Esophagus muscularis mucosa (tissue), 4 donors: ENCODE measurements around the gene SBNO2. TPM values are rescaled to one million over a fixed set of nuclear protein-coding genes. Genes with fewer than 3 reads are reported as not detected.

Experiments used
- DNase-seq: peaks from one replicate; pipeline ENCODE4 v3.0.0-alpha.2; 2017; ENCODE audit errors: extremely low spot score
- H3K27ac ChIP-seq, 4 donors: fragments of 200-600 bp; sonication (generic); replicated peaks in 1 of 4; 1 replicate in 3 of 4; 2 replicates in 1 of 4; pipeline ENCODE4 v1.5.1; 2016 to 2019; ENCODE audit warnings: mild to moderate bottlenecking in 1 of 4
- H3K27me3 ChIP-seq, 4 donors: fragments of 200-600 bp; sonication (generic); one replicate each; pipeline versions ENCODE4 v1.5.1 to v1.6.0; 2016 to 2019
- H3K36me3 ChIP-seq, 4 donors: fragments of 200-600 bp; sonication (generic); one replicate each; pipeline ENCODE4 v1.5.1; 2016 to 2019
- H3K4me1 ChIP-seq, 4 donors: fragments of 200-600 bp; sonication (generic); one replicate each; pipeline ENCODE4 v1.5.1; 2016 to 2019
- H3K4me3 ChIP-seq, 4 donors: fragments of 200-600 bp; sonication (generic); 1 replicate in 2 of 4; 2 replicates in 2 of 4; pipeline ENCODE4 v1.5.1; 2016 to 2019; ENCODE audit warnings: mild to moderate bottlenecking in 4 of 4, moderate library complexity in 1 of 4
- H3K9me3 ChIP-seq, 4 donors: fragments of 200-600 bp; sonication (generic); 1 replicate in 3 of 4; 2 replicates in 1 of 4; pipeline ENCODE4 v1.5.1; 2016 to 2019
- EP300 ChIP-seq: sonication (generic); formaldehyde crosslinking; IDR thresholded peaks from one replicate; pipeline ENCODE4 v1.6.1; 2017; ENCODE audit warnings: antibody characterized with exemption
- POLR2A ChIP-seq: fragments of 450-650 bp; IDR thresholded peaks from one replicate; pipeline ENCODE4 v1.6.1; 2017; ENCODE audit warnings: antibody characterized with exemption, moderate library complexity, mild to moderate bottlenecking, low read depth
- POLR2AphosphoS5 ChIP-seq, 2 donors: sonication (generic); formaldehyde crosslinking; IDR thresholded peaks; one replicate each; pipeline ENCODE4 v1.6.1; 2017; ENCODE audit warnings: antibody characterized with exemption in 2 of 2
- WGBS: methylation state at CpG from one replicate; pipeline ENCODE4 v1.1.5; 2018; 5-methylcytosine and 5-hydroxymethylcytosine counted together
- intact Hi-C: fragments of 100-400 bp; cut with DNase I; formaldehyde crosslinking; loops from one replicate; pipeline ENCODE4 v1.15.1; 2023
- total RNA-seq, 4 donors: library from RNA; depleted of rRNA; stranded (reverse); fragments of >200 nt; gene quantifications; one replicate each; pipeline versions ENCODE4 v1.1.0 to v1.2.1, GENCODE V29; 2016
- TF ChIP-seq, protein P1 (sequence below), 3 experiments: fragments of 200-600 bp in 2 of 3; fragments of 450-650 bp in 1 of 3; sonication (generic) in 2 of 3; IDR thresholded peaks; one replicate each; pipeline ENCODE4 v1.5.1; 2017 to 2019; ENCODE audit warnings: antibody characterized with exemption in 3 of 3, mild to moderate bottlenecking in 2 of 3, moderate library complexity in 1 of 3

Gene SBNO2
- total RNA-seq, 4 donors from 2014 or later: 16.2 to 141 (median 30.5) TPM

DNA sequence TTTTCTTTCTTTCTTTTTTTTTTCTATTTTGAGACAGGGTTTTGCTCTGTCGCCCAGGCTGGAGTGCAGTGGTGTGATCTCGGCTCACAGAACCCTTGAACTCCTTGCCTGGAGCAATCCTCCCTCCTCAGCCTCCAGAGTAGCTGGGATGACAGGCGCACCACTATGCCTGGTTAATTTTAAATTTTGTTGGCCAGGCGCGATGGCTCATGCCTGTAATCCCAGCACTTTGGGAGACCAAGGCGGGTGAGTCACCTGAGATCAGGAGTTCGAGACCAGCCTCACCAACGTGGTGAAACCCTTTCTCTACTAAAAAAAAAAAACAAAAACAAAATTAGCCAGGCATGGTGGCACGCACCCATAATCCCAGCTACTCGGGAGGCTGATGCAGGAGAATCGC is 8.7 kb upstream of the SBNO2 start:
- 91% methylated on average over 11 of the region's 11 CpGs for WGBS
- TF ChIP-seq POLR2AphosphoS5 (IDR thresholded peaks at IDR 0.05): no peak
- TF ChIP-seq EP300: no peak
- TF ChIP-seq POLR2A: no peak
- TF ChIP-seq, protein P1, sequence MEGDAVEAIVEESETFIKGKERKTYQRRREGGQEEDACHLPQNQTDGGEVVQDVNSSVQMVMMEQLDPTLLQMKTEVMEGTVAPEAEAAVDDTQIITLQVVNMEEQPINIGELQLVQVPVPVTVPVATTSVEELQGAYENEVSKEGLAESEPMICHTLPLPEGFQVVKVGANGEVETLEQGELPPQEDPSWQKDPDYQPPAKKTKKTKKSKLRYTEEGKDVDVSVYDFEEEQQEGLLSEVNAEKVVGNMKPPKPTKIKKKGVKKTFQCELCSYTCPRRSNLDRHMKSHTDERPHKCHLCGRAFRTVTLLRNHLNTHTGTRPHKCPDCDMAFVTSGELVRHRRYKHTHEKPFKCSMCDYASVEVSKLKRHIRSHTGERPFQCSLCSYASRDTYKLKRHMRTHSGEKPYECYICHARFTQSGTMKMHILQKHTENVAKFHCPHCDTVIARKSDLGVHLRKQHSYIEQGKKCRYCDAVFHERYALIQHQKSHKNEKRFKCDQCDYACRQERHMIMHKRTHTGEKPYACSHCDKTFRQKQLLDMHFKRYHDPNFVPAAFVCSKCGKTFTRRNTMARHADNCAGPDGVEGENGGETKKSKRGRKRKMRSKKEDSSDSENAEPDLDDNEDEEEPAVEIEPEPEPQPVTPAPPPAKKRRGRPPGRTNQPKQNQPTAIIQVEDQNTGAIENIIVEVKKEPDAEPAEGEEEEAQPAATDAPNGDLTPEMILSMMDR (IDR thresholded peaks at IDR 0.05): no peak

DNA sequence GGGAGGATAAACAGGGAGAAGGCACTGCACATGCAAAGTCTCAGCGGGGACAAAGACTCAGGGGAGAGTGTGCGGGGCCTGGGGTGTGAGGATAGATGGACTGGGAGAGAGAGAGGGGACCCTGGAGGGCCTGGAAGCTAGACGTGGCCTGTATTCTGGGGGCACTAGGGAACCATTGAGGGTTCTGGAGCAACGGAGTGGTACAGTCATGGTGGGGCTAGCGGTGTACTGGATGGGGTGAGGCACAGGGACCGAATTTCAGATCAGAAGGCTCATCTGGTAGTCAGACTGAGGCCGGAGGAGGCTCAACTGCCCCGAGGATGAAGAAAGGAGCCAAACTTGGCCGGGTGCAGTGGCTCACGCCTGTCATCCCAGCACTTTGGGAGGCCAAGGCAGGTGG is 8.0 kb upstream of the SBNO2 start:
- peaks cover 0 to 8% (median 0%) of the 10 kb centered on the region in 4 donors for H3K27me3 ChIP-seq
- no peak overlapping the region for H3K4me3 ChIP-seq
- H3K36me3 ChIP-seq: no peaks in the 10 kb centered on the region
- no peak overlapping the region for H3K27ac ChIP-seq
- H3K4me1 ChIP-seq: peaks cover 7 to 16% (median 12%) of the 10 kb centered on the region in 4 donors
- WGBS: 94% methylated on average over 10 of the region's 10 CpGs
- TF ChIP-seq POLR2AphosphoS5 (IDR thresholded peaks at IDR 0.05) (no peak), POLR2A (no peak), EP300 (no peak)
- TF ChIP-seq, protein P1 (IDR thresholded peaks at IDR 0.05): no peak
- no peaks in the 10 kb centered on the region for H3K9me3 ChIP-seq
- DNase-seq: no peak
- intact Hi-C loops: no loop called here

More for the DNA sequence above, 8.7 kb upstream of the SBNO2 start:
- H3K4me3 ChIP-seq: no peak overlapping the region
- H3K27me3 ChIP-seq: peaks cover 0 to 8% (median 0%) of the 10 kb centered on the region in 4 donors
- no peaks in the 10 kb centered on the region for H3K9me3 ChIP-seq
- peaks cover 7 to 13% (median 10%) of the 10 kb centered on the region in 4 donors for H3K4me1 ChIP-seq
- intact Hi-C loops: no loop called here
- H3K27ac ChIP-seq: no peak overlapping the region
- H3K36me3 ChIP-seq: no peaks in the 10 kb centered on the region
- DNase-seq: no peak

DNA sequence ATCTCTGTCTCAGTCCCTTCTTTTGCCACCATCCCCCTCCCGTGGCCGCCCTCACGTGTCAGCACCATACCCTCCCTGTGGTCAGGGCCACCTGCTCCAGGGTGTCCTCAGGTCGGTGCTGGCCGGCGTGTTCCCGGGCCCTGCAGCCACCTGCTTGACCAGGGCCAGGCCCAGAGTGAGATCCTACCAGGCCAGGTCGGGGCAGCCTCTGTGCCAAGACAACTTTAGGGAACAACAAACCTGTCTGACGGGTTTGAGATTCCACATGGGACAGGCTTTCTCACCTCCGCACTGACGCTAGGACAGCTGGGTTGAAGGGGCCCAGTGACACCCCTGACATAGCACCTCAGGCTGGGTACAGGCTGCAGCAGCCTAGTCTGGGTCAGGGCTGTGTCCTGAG is 7.5 kb upstream of the SBNO2 start:
- intact Hi-C loops: no loop called here

DNA sequence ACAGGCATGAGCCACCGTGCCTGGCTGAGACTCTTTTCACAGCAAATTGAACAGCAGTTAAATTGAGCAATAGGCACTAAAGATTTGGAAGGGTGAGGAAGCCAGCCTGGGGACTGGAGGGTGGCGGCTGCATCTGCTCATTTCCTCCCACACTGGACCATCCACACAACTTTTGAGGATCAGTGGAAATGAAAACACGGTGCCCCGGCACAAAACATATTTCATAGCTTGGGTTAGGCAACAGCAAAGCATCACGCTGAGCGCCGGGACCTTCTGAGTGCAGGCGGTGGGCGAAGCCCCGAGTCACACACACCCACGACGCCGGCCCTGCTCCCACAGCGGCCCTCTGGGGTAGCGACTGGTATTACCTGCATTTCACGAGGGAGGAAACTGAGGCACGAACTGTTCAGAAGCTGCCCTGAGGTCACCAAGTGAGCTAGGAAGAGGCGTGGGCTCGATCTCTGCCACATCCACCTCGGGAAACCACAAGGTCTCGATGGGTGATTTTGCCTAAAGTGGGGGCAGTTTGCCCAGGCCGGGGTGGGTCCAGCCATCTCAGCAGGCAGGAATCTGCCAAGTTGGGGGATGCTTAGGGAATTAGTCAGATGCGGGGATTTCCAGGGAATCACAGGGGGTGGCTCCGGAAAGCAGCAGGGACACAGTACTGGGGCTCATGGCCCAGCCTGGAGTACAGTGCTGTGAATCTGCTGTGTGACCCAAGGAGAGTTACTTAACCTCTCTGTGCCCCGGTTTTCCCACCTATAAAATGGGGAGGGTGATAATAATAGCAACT is 3.5 kb upstream of the SBNO2 start:
- H3K4me1 ChIP-seq: peaks cover 13 to 33% (median 29%) of the 10 kb centered on the region in 4 donors
- no peak for DNase-seq
- TF ChIP-seq EP300 (no peak), POLR2A (no peak), POLR2AphosphoS5 (IDR thresholded peaks at IDR 0.05) (no peak)
- TF ChIP-seq, protein P1 (IDR thresholded peaks at IDR 0.05): no peak
- H3K4me3 ChIP-seq: no peak overlapping the region
- 51% methylated on average over 13 of the region's 25 CpGs for WGBS
- H3K9me3 ChIP-seq: no peaks in the 10 kb centered on the region
- peak overlapping the region; percentile 9 to 56 (median 34) for H3K27ac ChIP-seq
- intact Hi-C loops: no loop called here
- H3K36me3 ChIP-seq: no peaks in the 10 kb centered on the region
- H3K27me3 ChIP-seq: peaks cover 0 to 8% (median 0%) of the 10 kb centered on the region in 4 donors

More for the DNA sequence above, 7.5 kb upstream of the SBNO2 start:
- no peak for DNase-seq
- H3K9me3 ChIP-seq: no peaks in the 10 kb centered on the region
- H3K27me3 ChIP-seq: peaks cover 0 to 8% (median 0%) of the 10 kb centered on the region in 4 donors
- H3K36me3 ChIP-seq: no peaks in the 10 kb centered on the region
- no peak overlapping the region for H3K27ac ChIP-seq
- H3K4me3 ChIP-seq: no peak overlapping the region
- TF ChIP-seq, protein P1 (IDR thresholded peaks at IDR 0.05): no peak
- no peak for TF ChIP-seq POLR2AphosphoS5 (IDR thresholded peaks at IDR 0.05)
- TF ChIP-seq EP300: no peak
- TF ChIP-seq POLR2A: no peak
- H3K4me1 ChIP-seq: peaks cover 7 to 16% (median 12%) of the 10 kb centered on the region in 4 donors
- 98% methylated on average over 10 of the region's 11 CpGs for WGBS
